ENCODE measurements around the gene GTF2I.
"Not testable (repeated sequence)": the region's sequence is repeated elsewhere in the genome, so short reads cannot be mapped to it uniquely, and the experiment has no call there.

GRCh38 chr7:74739974-74740703 lies 82.6 kb downstream of the GTF2I start:
- TF ChIP-seq CTCF (IDR thresholded peaks at IDR 0.05; ENCODE audit: insufficient read depth, low read depth, low read length); EZH2 (IDR thresholded peaks at IDR 0.05; ENCODE audit: insufficient read depth, low read length): not testable (repeated sequence)
